HCT116 (cell line): ENCODE data around the gene PAX2. TPM values are rescaled to one million over a fixed set of nuclear protein-coding genes. Genes with fewer than 3 reads are reported as not detected.

Experiments used
- ATAC-seq: fragments of 200-7000 bp; cut with Tn5 transposase; 2 replicates; pipeline ENCODE4 v1.9.1; 2020; ENCODE audit warnings: mild to moderate bottlenecking, moderate library complexity
- BruUV-seq: library from RNA; stranded (reverse); fragments of 400-500 nt; replicated peaks from 2 replicates; lab custom pipeline; 2021; lab: Mats Ljungman, UMichigan
- CTCF ChIA-PET: fragments of 300-600 bp; sonication (Branson Sonifier 250); formaldehyde crosslinking; loops from one replicate; lab custom pipeline; 2021; ENCODE audit warnings: antibody characterized with exemption; lab: Charles Lee
- POLR2A ChIA-PET: fragments of 300-600, 350-600 bp; sonication (Branson Sonifier 250); formaldehyde crosslinking; loops from one replicate; lab custom pipeline; 2021; ENCODE audit warnings: antibody characterized with exemption; lab: Charles Lee
- RAD21 ChIA-PET, 2 experiments: fragments of 300-600 bp; sonication (Branson Sonifier 250); formaldehyde crosslinking; loops; one replicate each; lab custom pipeline; 2023; ENCODE audit warnings: low total read pairs in 2 of 2; ENCODE audit not compliant: uncharacterized antibody in 2 of 2, unreplicated experiment in 2 of 2, low non-redundant PET in 1 of 2; lab: Charles Lee
- DNase-seq: peaks from one replicate; pipeline ENCODE4 v3.0.0-alpha.2; 2010; ENCODE audit warnings: low read depth, low spot score
- H2AFZ ChIP-seq: fragments of 200-600 bp; shearing (Covaris generic), sonication (generic); 2 replicates; pipeline ENCODE4 v1.6.1; 2017; ENCODE audit warnings: low read depth, mixed run types, mixed read lengths, antibody characterized with exemption, low read length; ENCODE audit not compliant: poor library complexity, severe bottlenecking
- H3K27ac ChIP-seq: 2 replicates; pipeline ENCODE4 v1.5.1; 2012; ENCODE audit warnings: low read depth, low read length
- H3K27me3 ChIP-seq: fragments of 200-600 bp; sonication (generic); 2 replicates; pipeline ENCODE4 v1.6.1; 2016; ENCODE audit warnings: mixed run types, low read length, mixed read lengths; ENCODE audit not compliant: insufficient read depth
- H3K36me3 ChIP-seq, 2 experiments: fragments of 200-500 bp in 1 of 2; fragments of 200-600 bp in 1 of 2; sonication (Bioruptor generic) in 1 of 2; sonication (generic) in 1 of 2; 2 replicates each; pipeline versions ENCODE4 v1.5.1 to v1.6.1; 2014 to 2016; ENCODE audit warnings: low read length in 2 of 2, inconsistent platforms in 1 of 2, mixed read lengths in 1 of 2, mixed run types in 1 of 2; ENCODE audit not compliant: insufficient read depth in 2 of 2, control insufficient read depth in 1 of 2
- H3K4me1 ChIP-seq, 2 experiments: fragments of 200-600 bp in 1 of 2; sonication (generic) in 1 of 2; 2 replicates each; pipeline versions ENCODE4 v1.5.1 to v1.6.1; 2012 to 2017; ENCODE audit warnings: low read length in 2 of 2, inconsistent platforms in 1 of 2, mild to moderate bottlenecking in 1 of 2, mixed read lengths in 1 of 2, mixed run types in 1 of 2, moderate library complexity in 1 of 2; ENCODE audit not compliant: insufficient read depth in 2 of 2, control insufficient read depth in 1 of 2
- H3K4me2 ChIP-seq: fragments of 200-600 bp; sonication (generic); 2 replicates; pipeline ENCODE4 v1.6.1; 2017; ENCODE audit warnings: mixed run types, low read length, mixed read lengths
- H3K4me3 ChIP-seq, 2 experiments: fragments of 200-600 bp in 1 of 2; sonication (generic) in 1 of 2; replicated peaks in 1 of 2; 2 replicates each; pipeline ENCODE4 v1.5.1; 2011 to 2016; ENCODE audit warnings: low read length in 2 of 2, control low read depth in 1 of 2, low read depth in 1 of 2, mild to moderate bottlenecking in 1 of 2, mixed read lengths in 1 of 2, mixed run types in 1 of 2
- H3K79me2 ChIP-seq: fragments of 200-600 bp; sonication (generic); 2 replicates; pipeline ENCODE4 v1.6.1; 2017; ENCODE audit warnings: mild to moderate bottlenecking, mixed run types, low read length, moderate library complexity, mixed read lengths; ENCODE audit not compliant: insufficient read depth
- H3K9ac ChIP-seq: fragments of 200-600 bp; sonication (generic); 2 replicates; pipeline ENCODE4 v1.6.1; 2016; ENCODE audit warnings: low read length, mixed read lengths
- H3K9me2 ChIP-seq: fragments of 200-600 bp; sonication (generic), shearing (Covaris generic); 2 replicates; pipeline ENCODE4 v1.6.1; 2017; ENCODE audit warnings: mixed run types, mild to moderate bottlenecking, moderate library complexity; ENCODE audit not compliant: insufficient read depth
- H3K9me3 ChIP-seq, 2 experiments: fragments of 200-500 bp in 1 of 2; fragments of 200-600 bp in 1 of 2; sonication (Bioruptor generic) in 1 of 2; sonication (generic) in 1 of 2; 2 replicates each; pipeline ENCODE4 v1.6.1; 2014 to 2017; ENCODE audit warnings: low read length in 2 of 2, mixed read lengths in 2 of 2, inconsistent platforms in 1 of 2, low read depth in 1 of 2, mild to moderate bottlenecking in 1 of 2, mixed run types in 1 of 2, moderate library complexity in 1 of 2; ENCODE audit not compliant: control insufficient read depth in 1 of 2, insufficient read depth in 1 of 2
- H4K20me1 ChIP-seq: fragments of 200-600 bp; sonication (generic), shearing (Covaris generic); 2 replicates; pipeline ENCODE4 v1.6.1; 2017; ENCODE audit warnings: mixed run types, mild to moderate bottlenecking, moderate library complexity; ENCODE audit not compliant: insufficient read depth
- CBX3 ChIP-seq: IDR thresholded peaks from 2 replicates; pipeline ENCODE4 v1.6.1; 2012; ENCODE audit warnings: low read depth
- EGR1 ChIP-seq: IDR thresholded peaks from 2 replicates; pipeline ENCODE4 v1.6.1; 2012; ENCODE audit warnings: low read depth
- ELF1 ChIP-seq: IDR thresholded peaks from 2 replicates; pipeline ENCODE4 v1.6.1; 2012; ENCODE audit warnings: low read depth, borderline replicate concordance
- EZH2phosphoT487 ChIP-seq: fragments of 200-600 bp; IDR thresholded peaks from 2 replicates; pipeline ENCODE4 v1.6.1; 2018; ENCODE audit warnings: antibody characterized with exemption, borderline replicate concordance
- FOSL1 ChIP-seq: IDR thresholded peaks from 2 replicates; pipeline ENCODE4 v1.6.1; 2012; ENCODE audit warnings: low read depth
- JUND ChIP-seq: IDR thresholded peaks from 2 replicates; pipeline ENCODE4 v1.6.1; 2012
- POLR2A ChIP-seq: IDR thresholded peaks from 2 replicates; pipeline ENCODE4 v1.7.0; 2011; ENCODE audit warnings: borderline replicate concordance; ENCODE audit not compliant: insufficient read depth, insufficient read length; ENCODE audit errors: extremely low read depth
- SP1 ChIP-seq: IDR thresholded peaks from 2 replicates; pipeline ENCODE4 v1.6.1; 2012; ENCODE audit warnings: low read depth
- YY1 ChIP-seq: IDR thresholded peaks from 2 replicates; pipeline ENCODE4 v1.6.1; 2011; ENCODE audit warnings: low read length, low read depth, moderate library complexity, mild to moderate bottlenecking; ENCODE audit not compliant: insufficient replicate concordance; ENCODE audit errors: extremely low read depth
- ZBTB33 ChIP-seq: IDR thresholded peaks from 2 replicates; pipeline ENCODE4 v1.6.1; 2011; ENCODE audit warnings: mild to moderate bottlenecking, low read length, moderate library complexity; ENCODE audit not compliant: insufficient replicate concordance; ENCODE audit errors: extremely low read depth
- ZFX ChIP-seq: fragments of 450-650 bp; IDR thresholded peaks from 2 replicates; pipeline ENCODE4 v1.6.1; 2017
- ZNF274 ChIP-seq: fragments of 200-500 bp; sonication (Bioruptor generic); IDR thresholded peaks from 2 replicates; pipeline ENCODE4 v1.6.1; 2014; ENCODE audit warnings: mild to moderate bottlenecking, low read depth, low read length, inconsistent platforms
- intact Hi-C: fragments of 100-400 bp; cut with micrococcal nuclease; formaldehyde crosslinking; loops from 2 replicates; pipeline ENCODE4 v1.10.0; 2022
- total RNA-seq: library from RNA; stranded (reverse); gene quantifications from one replicate; pipeline ENCODE4 v1.2.1, GENCODE V29; 2021; ENCODE audit not compliant: unreplicated experiment
- TF ChIP-seq, protein P1 (sequence below), 3 experiments: fragments of 200-600 bp in 1 of 3; sonication (generic) in 1 of 3; IDR thresholded peaks in 2 of 3; conservative IDR thresholded peaks in 1 of 3; 2 replicates each; pipeline ENCODE4 v1.5.1; 2012 to 2017; ENCODE audit warnings: low read depth in 2 of 3, low read length in 2 of 3, antibody characterized with exemption in 1 of 3, borderline replicate concordance in 1 of 3, control low read depth in 1 of 3, mild to moderate bottlenecking in 1 of 3, mixed read lengths in 1 of 3, mixed run types in 1 of 3, moderate library complexity in 1 of 3; ENCODE audit not compliant: insufficient read depth in 1 of 3
- TF ChIP-seq, protein P2 (sequence below): IDR thresholded peaks from 2 replicates; pipeline ENCODE4 v1.6.1; 2012; ENCODE audit warnings: low read depth

The PAX2 gene
- total RNA-seq, 1 experiment from 2014 or later = 5.0 TPM

DNA sequence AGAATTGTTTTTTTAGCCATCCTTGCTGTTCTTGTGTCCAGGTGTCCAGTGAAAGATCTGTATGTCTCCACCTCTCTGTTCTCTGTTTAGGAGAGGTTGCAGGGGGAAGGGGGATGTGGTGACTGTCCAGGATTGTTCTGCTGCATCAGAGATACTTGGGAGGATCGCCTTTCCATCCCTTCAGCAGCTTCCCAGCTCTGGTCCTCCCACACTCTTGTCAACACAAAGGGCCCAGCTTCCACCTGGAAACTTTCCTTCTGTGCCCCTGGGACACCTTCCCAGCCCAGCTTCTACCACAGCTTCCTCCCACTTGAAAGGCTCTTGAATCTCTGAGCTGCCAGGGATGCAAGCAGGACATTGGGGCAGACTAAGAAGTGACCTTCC lies 85.3 kb downstream of the PAX2 start:
- no peak overlapping the region for H3K4me2 ChIP-seq
- H3K27me3 ChIP-seq = peaks cover 3% of the 10 kb centered on the region; the same call in 1 of the 2 replicates
- no peak overlapping the region for H3K9ac ChIP-seq
- H3K9me2 ChIP-seq = no peaks in the 10 kb centered on the region
- DNase-seq (no peak), ATAC-seq (no peak)
- no peak overlapping the region for H2AFZ ChIP-seq
- H3K36me3 ChIP-seq = no peaks in the 10 kb centered on the region
- no peaks in the 10 kb centered on the region for H3K9me3 ChIP-seq
- intact Hi-C loops = no loop called here
- no peak overlapping the region for H3K4me3 ChIP-seq
- ChIA-PET RAD21 (no interaction called here), CTCF (no interaction called here), POLR2A (no interaction called here)
- no peak overlapping the region for H3K27ac ChIP-seq
- BruUV-seq = no TSS peak
- H4K20me1 ChIP-seq = no peaks in the 10 kb centered on the region
- peaks cover 12 to 30% of the 10 kb centered on the region in 2 experiments; a peak in 3 of 4 replicates for H3K4me1 ChIP-seq
- no peak for TF ChIP-seq EZH2phosphoT487
- no peak for TF ChIP-seq POLR2A
- TF ChIP-seq ELF1 = no peak
- H3K79me2 ChIP-seq = no peaks in the 10 kb centered on the region

DNA sequence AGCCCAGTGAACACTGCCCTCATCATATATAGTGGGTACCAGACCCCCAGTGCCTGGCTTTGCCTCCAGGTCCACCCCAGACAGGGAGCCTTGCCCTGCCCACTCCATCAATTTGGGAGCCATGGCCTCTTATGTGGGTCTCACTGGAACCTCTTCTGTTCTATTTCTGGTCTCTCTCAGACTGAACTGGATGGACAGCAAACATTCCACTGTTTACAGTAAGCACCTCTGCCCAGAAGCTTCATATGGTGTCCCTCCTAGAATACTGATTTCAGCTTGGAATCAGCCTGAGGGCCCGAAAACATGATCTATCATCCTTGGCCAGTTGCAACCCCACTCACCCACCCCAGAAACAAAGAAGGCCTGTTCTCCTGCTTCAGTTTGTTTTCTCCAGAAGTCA lies 86.4 kb downstream of the PAX2 start:
- POLR2A ChIA-PET = no interaction called here
- peaks cover 7 to 21% of the 10 kb centered on the region in 2 experiments; a peak in 3 of 4 replicates for H3K4me1 ChIP-seq
- no peaks in the 10 kb centered on the region for H3K9me2 ChIP-seq
- H4K20me1 ChIP-seq = no peaks in the 10 kb centered on the region
- no peak overlapping the region for H2AFZ ChIP-seq
- RAD21 ChIA-PET = no interaction called here
- H3K27ac ChIP-seq = no peak overlapping the region
- CTCF ChIA-PET = no interaction called here
- DNase-seq (no peak), ATAC-seq (no peak)
- no peaks in the 10 kb centered on the region for H3K79me2 ChIP-seq
- no peak overlapping the region for H3K9ac ChIP-seq
- no peaks in the 10 kb centered on the region for H3K36me3 ChIP-seq
- intact Hi-C loops = no loop called here
- BruUV-seq = no TSS peak
- H3K4me2 ChIP-seq = no peak overlapping the region
- no peak overlapping the region for H3K4me3 ChIP-seq
- no peaks in the 10 kb centered on the region for H3K9me3 ChIP-seq
- peaks cover 3% of the 10 kb centered on the region; the same call in 1 of the 2 replicates for H3K27me3 ChIP-seq
- TF ChIP-seq ZFX (no peak), JUND (no peak), CBX3 (no peak), ZBTB33 (no peak), EGR1 (no peak), FOSL1 (no peak), ZNF274 (no peak), YY1 (no peak), SP1 (no peak)
- TF ChIP-seq, protein P1, sequence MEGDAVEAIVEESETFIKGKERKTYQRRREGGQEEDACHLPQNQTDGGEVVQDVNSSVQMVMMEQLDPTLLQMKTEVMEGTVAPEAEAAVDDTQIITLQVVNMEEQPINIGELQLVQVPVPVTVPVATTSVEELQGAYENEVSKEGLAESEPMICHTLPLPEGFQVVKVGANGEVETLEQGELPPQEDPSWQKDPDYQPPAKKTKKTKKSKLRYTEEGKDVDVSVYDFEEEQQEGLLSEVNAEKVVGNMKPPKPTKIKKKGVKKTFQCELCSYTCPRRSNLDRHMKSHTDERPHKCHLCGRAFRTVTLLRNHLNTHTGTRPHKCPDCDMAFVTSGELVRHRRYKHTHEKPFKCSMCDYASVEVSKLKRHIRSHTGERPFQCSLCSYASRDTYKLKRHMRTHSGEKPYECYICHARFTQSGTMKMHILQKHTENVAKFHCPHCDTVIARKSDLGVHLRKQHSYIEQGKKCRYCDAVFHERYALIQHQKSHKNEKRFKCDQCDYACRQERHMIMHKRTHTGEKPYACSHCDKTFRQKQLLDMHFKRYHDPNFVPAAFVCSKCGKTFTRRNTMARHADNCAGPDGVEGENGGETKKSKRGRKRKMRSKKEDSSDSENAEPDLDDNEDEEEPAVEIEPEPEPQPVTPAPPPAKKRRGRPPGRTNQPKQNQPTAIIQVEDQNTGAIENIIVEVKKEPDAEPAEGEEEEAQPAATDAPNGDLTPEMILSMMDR (IDR thresholded peaks at IDR 0.05 in 2 of 3, conservative IDR thresholded peaks at IDR 0.05 in 1 of 3; ENCODE audit: borderline replicate concordance in 1 of 3, insufficient read depth in 1 of 3, low read depth in 2 of 3, low read length in 2 of 3) = no peak
- TF ChIP-seq, protein P2, sequence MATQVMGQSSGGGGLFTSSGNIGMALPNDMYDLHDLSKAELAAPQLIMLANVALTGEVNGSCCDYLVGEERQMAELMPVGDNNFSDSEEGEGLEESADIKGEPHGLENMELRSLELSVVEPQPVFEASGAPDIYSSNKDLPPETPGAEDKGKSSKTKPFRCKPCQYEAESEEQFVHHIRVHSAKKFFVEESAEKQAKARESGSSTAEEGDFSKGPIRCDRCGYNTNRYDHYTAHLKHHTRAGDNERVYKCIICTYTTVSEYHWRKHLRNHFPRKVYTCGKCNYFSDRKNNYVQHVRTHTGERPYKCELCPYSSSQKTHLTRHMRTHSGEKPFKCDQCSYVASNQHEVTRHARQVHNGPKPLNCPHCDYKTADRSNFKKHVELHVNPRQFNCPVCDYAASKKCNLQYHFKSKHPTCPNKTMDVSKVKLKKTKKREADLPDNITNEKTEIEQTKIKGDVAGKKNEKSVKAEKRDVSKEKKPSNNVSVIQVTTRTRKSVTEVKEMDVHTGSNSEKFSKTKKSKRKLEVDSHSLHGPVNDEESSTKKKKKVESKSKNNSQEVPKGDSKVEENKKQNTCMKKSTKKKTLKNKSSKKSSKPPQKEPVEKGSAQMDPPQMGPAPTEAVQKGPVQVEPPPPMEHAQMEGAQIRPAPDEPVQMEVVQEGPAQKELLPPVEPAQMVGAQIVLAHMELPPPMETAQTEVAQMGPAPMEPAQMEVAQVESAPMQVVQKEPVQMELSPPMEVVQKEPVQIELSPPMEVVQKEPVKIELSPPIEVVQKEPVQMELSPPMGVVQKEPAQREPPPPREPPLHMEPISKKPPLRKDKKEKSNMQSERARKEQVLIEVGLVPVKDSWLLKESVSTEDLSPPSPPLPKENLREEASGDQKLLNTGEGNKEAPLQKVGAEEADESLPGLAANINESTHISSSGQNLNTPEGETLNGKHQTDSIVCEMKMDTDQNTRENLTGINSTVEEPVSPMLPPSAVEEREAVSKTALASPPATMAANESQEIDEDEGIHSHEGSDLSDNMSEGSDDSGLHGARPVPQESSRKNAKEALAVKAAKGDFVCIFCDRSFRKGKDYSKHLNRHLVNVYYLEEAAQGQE = no peak
